Measurements from ENCODE around the gene ABITRAM.
"Not testable (repeated sequence)": the region's sequence is repeated elsewhere in the genome, so short reads cannot be mapped to it uniquely, and the experiment has no call there.

ABITRAM gene

GRCh38 chr9:108933231-108933717 lies 926 bp upstream of the ABITRAM start:
- DNase-seq = no peak

DNA sequence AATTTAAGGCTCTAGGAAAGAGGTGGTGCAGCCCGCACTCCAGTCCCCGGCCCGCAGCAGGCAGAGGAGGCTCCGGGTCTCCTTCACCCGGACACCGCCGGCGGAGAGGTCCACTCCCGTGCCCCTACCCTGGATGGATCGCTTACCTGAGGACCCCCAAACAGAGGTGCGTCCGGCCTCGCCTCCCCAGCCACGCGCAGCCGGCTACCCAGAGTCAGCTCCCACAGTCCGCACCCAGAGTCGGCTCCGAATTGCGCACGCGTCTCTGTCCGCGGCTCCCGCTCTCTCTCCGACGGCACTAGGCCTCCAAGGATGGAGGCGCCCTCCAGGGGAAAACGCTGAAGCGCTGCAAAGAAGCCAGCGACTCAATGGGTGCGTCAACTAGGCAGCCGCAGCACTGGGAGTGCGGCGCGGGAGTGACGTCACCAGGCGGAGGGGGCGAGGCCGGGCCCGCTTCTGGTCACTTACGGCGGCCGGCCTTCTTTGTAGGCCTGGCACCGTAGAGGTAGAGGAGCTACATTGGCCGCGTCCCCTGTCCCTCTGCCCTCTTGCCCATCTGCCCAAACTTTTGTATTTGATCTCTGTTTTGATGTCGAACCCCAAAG lies 380 bp upstream of the ABITRAM start, which contains the start of gene ELP1:
ELP1 (minus strand) TSS at position 407 of the 605 bp plus-strand sequence. CDS start 2,978 bp downstream, outside the sequence.
- DNase-seq = peak; percentile 91

GRCh38 chr9:108937561-108938305 lies 3.5 kb downstream of the ABITRAM start:
- no peak for DNase-seq

- no peak for DNase-seq
Observed at GRCh38 chr9:108939975-108940374, 5.8 kb downstream of the ABITRAM start.

DNA sequence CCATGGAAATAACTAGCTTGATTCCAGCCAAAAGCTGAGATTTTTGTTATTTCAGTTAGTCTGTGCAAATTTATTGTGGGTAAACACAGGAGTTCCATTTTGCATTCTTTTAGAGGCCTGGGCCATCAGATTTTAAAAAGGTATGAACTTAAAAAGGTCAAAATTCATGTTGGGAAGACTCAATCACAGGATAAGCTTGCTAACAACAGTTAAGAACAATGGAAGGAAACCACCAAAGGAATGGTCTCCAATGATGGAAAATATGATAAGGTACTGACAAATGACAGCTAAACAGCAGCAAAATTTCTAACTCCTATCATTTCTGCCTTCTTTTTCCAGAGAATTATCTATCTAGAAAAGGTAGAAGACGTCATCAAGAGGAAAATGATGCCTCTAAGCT lies 16.0 kb downstream of the ABITRAM start:
- no peak for DNase-seq

- DNase-seq = no peak
Observed at GRCh38 chr9:108951578-108951977, 17.4 kb downstream of the ABITRAM start.

GRCh38 chr9:108953983-108954574 lies 19.9 kb downstream of the ABITRAM start:
- DNase-seq = peak; percentile 32

- peak; percentile 45 for DNase-seq
Observed at GRCh38 chr9:108956022-108956630, 21.9 kb downstream of the ABITRAM start.

DNA sequence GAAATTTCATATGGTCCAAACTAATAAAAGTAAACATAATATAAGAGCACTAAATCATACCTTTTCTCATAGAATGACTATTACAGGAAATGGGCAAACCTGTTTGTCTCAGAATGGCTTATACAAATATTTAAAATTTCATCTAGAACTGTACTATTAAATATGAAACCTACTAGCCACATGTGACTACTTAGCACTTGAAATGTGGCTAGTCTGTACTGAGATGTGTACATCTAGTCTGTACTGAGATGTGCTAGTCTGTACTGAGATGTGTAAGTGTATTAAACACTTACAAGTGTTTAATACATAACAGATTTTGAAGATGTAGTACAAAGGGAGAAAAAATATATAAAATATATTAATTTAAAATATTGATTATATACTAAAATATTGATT lies 22.4 kb downstream of the ABITRAM start:
- DNase-seq = no peak

DNA sequence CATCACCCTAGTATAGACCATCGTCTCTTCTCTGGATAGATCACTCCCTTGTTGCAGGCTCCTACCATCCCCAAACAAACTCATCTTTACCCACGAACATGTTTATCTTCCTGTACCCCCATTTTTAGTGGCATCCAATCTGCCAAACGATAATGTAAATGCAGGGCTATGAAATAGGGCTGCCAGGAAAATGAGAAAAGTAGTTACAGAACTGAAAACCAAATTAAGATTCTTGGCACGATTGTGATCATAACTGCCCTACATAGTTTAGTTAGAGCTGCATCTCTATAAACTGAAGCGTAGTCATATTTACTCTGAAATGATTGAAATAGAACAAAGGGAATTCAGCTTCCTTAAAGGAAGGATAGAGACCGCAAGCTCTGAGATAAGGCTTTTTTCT lies 26.1 kb downstream of the ABITRAM start:
- no peak for DNase-seq

GRCh38 chr9:108961151-108961550 lies 27.0 kb downstream of the ABITRAM start:
- no peak for DNase-seq

- no peak for DNase-seq
Observed at GRCh38 chr9:108963459-108964143, 29.4 kb downstream of the ABITRAM start.

- DNase-seq = no peak
Observed at GRCh38 chr9:108967916-108968315, 33.7 kb downstream of the ABITRAM start.

DNA sequence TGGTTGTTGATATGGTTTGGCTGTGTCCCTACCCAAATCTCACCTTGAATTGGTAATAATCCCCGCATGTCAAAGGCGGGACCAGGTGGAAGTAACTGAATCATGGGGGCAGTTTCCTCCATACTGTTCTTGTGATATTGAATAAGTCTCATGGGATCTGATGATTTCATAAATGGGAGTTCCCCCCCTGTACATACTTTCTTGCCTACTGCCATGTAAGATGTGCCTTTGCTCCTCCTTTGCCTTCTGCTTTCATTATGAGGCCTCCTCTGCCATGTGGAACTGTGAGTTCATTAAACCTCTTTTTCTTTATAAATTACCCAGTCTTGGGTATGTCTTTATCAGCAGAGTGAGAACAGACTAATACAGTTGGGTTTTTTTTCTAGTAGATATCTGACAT lies 37.2 kb downstream of the ABITRAM start:
- not testable (repeated sequence) for DNase-seq

GRCh38 chr9:108972186-108972585 lies 38.0 kb downstream of the ABITRAM start:
- no peak for DNase-seq

DNA sequence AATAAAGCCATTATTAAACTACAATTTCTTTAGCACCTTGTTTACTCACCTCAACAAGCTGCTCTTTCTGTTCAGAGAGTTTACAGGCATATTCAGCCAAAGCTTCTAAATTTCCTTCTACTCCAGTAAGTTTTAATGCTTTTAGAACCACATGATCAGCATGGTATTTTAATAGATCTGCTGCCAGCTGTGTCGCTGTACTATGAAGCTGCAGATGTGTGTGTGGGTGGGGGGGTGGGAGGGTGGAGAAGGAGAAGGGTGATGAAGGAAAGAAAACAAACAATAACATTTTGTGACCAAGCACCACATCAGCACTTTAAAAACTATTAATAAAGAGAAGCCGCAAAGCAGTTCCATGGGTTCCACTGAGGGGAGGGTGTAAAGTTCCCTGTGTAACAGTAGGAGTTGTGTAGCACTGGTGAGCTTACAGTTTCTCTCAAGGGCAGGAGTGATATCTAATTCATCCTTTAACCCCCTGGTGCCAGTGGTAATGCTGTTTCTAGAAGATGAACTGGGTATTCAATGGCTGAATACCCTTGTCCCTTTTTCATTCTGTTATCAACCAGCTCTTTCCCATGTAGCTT lies 38.5 kb downstream of the ABITRAM start:
- no peak for DNase-seq

- no peak for DNase-seq
Observed at GRCh38 chr9:108973895-108974294, 39.7 kb downstream of the ABITRAM start.

DNA sequence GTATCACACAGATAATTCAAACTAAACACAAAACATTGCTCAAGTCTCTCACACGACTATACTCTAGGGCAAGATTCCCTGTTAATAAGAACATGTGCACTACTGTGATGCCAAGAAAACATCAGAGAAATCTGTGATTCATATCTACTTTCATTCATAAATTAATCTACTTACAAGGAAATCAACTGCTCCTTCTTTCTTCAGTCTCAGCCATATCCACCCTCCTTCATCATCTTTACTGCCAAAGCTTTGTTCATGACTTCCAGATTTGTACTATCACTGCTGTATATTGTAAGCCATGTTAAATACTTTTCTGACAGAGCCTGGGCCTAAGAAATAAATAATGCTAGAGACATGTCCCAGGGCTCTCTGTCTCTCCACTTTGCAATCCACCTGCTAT lies 44.0 kb downstream of the ABITRAM start:
- no peak for DNase-seq

GRCh38 chr9:108980893-108981292 lies 46.7 kb downstream of the ABITRAM start:
- DNase-seq = no peak

GRCh38 chr9:108983885-108984284 lies 49.7 kb downstream of the ABITRAM start:
- DNase-seq = no peak

Data from DMS153 (cell line).